GM23248 (cell line): ENCODE results near the gene BHLHA9. TPM values are rescaled to one million over a fixed set of nuclear protein-coding genes. Genes with fewer than 3 reads are reported as not detected.
"Not testable (repeated sequence)": the region's sequence is repeated elsewhere in the genome, so short reads cannot be mapped to it uniquely, and the experiment has no call there.

Experiments
- DNase-seq: peaks from one replicate; pipeline ENCODE4 v3.0.0-alpha.2; 2015
- H2AFZ ChIP-seq: fragments of 200-600 bp; sonication (generic); 2 replicates; pipeline ENCODE4 v1.6.1; 2016; ENCODE audit warnings: antibody characterized with exemption
- H3F3A ChIP-seq: fragments of 200-600 bp; sonication (generic); 2 replicates; pipeline ENCODE4 v1.6.1; 2016; ENCODE audit warnings: mild to moderate bottlenecking, antibody characterized with exemption, mixed run types; ENCODE audit not compliant: insufficient read depth
- H3K27ac ChIP-seq: fragments of 200-600 bp; sonication (generic); 2 replicates; pipeline ENCODE4 v1.5.1; 2016; ENCODE audit warnings: mild to moderate bottlenecking
- H3K27me3 ChIP-seq: fragments of 200-600 bp; sonication (generic); replicated peaks from 2 replicates; pipeline ENCODE4 v1.6.1; 2016; ENCODE audit warnings: mild to moderate bottlenecking; ENCODE audit not compliant: insufficient read depth
- H3K36me3 ChIP-seq: fragments of 200-600 bp; sonication (generic); 2 replicates; pipeline ENCODE4 v1.6.1; 2016; ENCODE audit warnings: low read depth, mild to moderate bottlenecking
- H3K4me1 ChIP-seq: fragments of 200-600 bp; sonication (generic); 2 replicates; pipeline ENCODE4 v1.6.1; 2016; ENCODE audit warnings: mild to moderate bottlenecking; ENCODE audit not compliant: insufficient read depth
- H3K4me2 ChIP-seq: fragments of 200-600 bp; sonication (generic); one replicate; pipeline ENCODE4 v1.6.1; 2016; ENCODE audit warnings: mild to moderate bottlenecking; ENCODE audit not compliant: unreplicated experiment
- H3K4me3 ChIP-seq: fragments of 200-600 bp; sonication (generic); 2 replicates; pipeline ENCODE4 v1.5.1; 2016; ENCODE audit warnings: mild to moderate bottlenecking
- H3K79me2 ChIP-seq: fragments of 200-600 bp; sonication (generic); 2 replicates; pipeline ENCODE4 v1.6.1; 2016; ENCODE audit warnings: mild to moderate bottlenecking; ENCODE audit not compliant: insufficient read depth
- H3K9ac ChIP-seq: fragments of 200-600 bp; sonication (generic); 2 replicates; pipeline ENCODE4 v1.6.1; 2016; ENCODE audit warnings: mild to moderate bottlenecking
- H3K9me2 ChIP-seq: fragments of 200-600 bp; sonication (generic); 2 replicates; pipeline ENCODE4 v1.6.1; 2016; ENCODE audit warnings: mixed run types, mild to moderate bottlenecking, moderate library complexity; ENCODE audit not compliant: insufficient read depth
- H3K9me3 ChIP-seq: fragments of 200-600 bp; sonication (generic); one replicate; pipeline ENCODE4 v1.6.1; 2017; ENCODE audit warnings: low read depth
- H4K20me1 ChIP-seq: fragments of 200-600 bp; sonication (generic); 2 replicates; pipeline ENCODE4 v1.6.0; 2016; ENCODE audit not compliant: insufficient read depth
- EZH2 ChIP-seq: fragments of 200-600 bp; sonication (generic); IDR thresholded peaks from 2 replicates; pipeline ENCODE4 v1.6.1; 2018; ENCODE audit warnings: antibody characterized with exemption, mild to moderate bottlenecking; ENCODE audit not compliant: insufficient read depth, poor library complexity, severe bottlenecking
- EZH2phosphoT487 ChIP-seq: fragments of 200-600 bp; sonication (generic); IDR thresholded peaks from 2 replicates; pipeline ENCODE4 v1.6.1; 2018; ENCODE audit warnings: antibody characterized with exemption, moderate library complexity, mild to moderate bottlenecking, low read depth; ENCODE audit not compliant: insufficient read depth
- WGBS, 2 experiments: methylation state at CpG; one replicate each; pipeline ENCODE4 v1.1.6; 2015 to 2017; ENCODE audit warnings: low lambda C conversion rate in 2 of 2, low coverage in 1 of 2; ENCODE audit errors: missing lambda C conversion rate in 2 of 2; 5-methylcytosine and 5-hydroxymethylcytosine counted together
- in situ Hi-C: fragments of 300-500 bp; cut with MboI; formaldehyde crosslinking; loops from 2 replicates; pipeline ENCODE4 v1.15.0; 2020
- polyA plus RNA-seq: library from polyadenylated mRNA; unstranded; fragments of >200 nt; fragmentation: Nextera tagmentation; extraction: Ambion mirVana; gene quantifications from 2 replicates; pipeline ENCODE4 v1.2.1, GENCODE V29; 2016
- total RNA-seq: library from RNA; depleted of rRNA; stranded (reverse); fragments of >200 nt; shearing (Covaris generic); gene quantifications from 2 replicates; pipeline ENCODE4 v1.2.3, GENCODE V29; 2014

BHLHA9 gene
- total and polyA plus RNA-seq, 2 experiments from 2014 or later: not detected

GRCh38 chr17:1232331-1232730 is 37.9 kb upstream of the BHLHA9 start:
- WGBS, 2 experiments: 69 to 72% methylated on average over 8 of the region's 8 CpGs
- peak overlapping the region; percentile 67 for H3K27ac ChIP-seq
- H3K36me3 ChIP-seq: no peaks in the 10 kb centered on the region
- peaks cover 11% of the 10 kb centered on the region for H3F3A ChIP-seq
- DNase-seq: no peak
- H3K9me2 ChIP-seq: no peaks in the 10 kb centered on the region
- 0 out of 2 replicates have a peak overlapping the region, but pooled peaks have one; percentile 12 for H3K4me3 ChIP-seq
- no peak overlapping the region for H2AFZ ChIP-seq
- peaks cover 20% of the 10 kb centered on the region for H3K4me1 ChIP-seq
- peaks cover 9% of the 10 kb centered on the region for H3K27me3 ChIP-seq
- no peaks in the 10 kb centered on the region for H3K79me2 ChIP-seq
- H3K4me2 ChIP-seq: peak overlapping the region; percentile 38
- in situ Hi-C loops: no loop called here
- no peaks in the 10 kb centered on the region for H4K20me1 ChIP-seq
- no peak for TF ChIP-seq EZH2
- no peak for TF ChIP-seq EZH2phosphoT487
- H3K9me3 ChIP-seq: no peaks in the 10 kb centered on the region
- H3K9ac ChIP-seq: peak overlapping the region; percentile 37; the same call in 1 of the 2 replicates

- Histone ChIP-seq H3K9ac (peak overlapping the region; percentile 37; the same call in 1 of the 2 replicates), H3K79me2 (no peaks in the 10 kb centered on the region), H3K36me3 (no peaks in the 10 kb centered on the region), H3K27me3 (peaks cover 5% of the 10 kb centered on the region; the same call in 1 of the 2 replicates), H3K9me3 (no peaks in the 10 kb centered on the region), H3K4me2 (peak overlapping the region; percentile 38), H3K4me3 (0 out of 2 replicates have a peak overlapping the region, but pooled peaks have one; percentile 12), H3K27ac (peak overlapping the region; percentile 67), H2AFZ (no peak overlapping the region), H3F3A (peaks cover 11% of the 10 kb centered on the region), H3K9me2 (no peaks in the 10 kb centered on the region), H4K20me1 (no peaks in the 10 kb centered on the region), H3K4me1 (peaks cover 20% of the 10 kb centered on the region)
- 24 to 33% methylated on average over 6 to 11 of the region's 11 CpGs for WGBS, 2 experiments
- TF ChIP-seq EZH2phosphoT487: no peak
- TF ChIP-seq EZH2: no peak
- DNase-seq: peak; percentile 88
- in situ Hi-C loops: no loop called here
These were observed 37.5 kb upstream of the BHLHA9 start for GRCh38 chr17:1232786-1233185.

- Histone ChIP-seq H3K27ac (no peak overlapping the region), H3K9ac (no peak overlapping the region), H3K4me1 (peaks cover 20% of the 10 kb centered on the region), H3K9me3 (no peaks in the 10 kb centered on the region), H4K20me1 (no peaks in the 10 kb centered on the region), H3K4me2 (no peak overlapping the region), H3K36me3 (no peaks in the 10 kb centered on the region), H3K79me2 (no peaks in the 10 kb centered on the region), H3K9me2 (no peaks in the 10 kb centered on the region), H2AFZ (no peak overlapping the region), H3K4me3 (no peak overlapping the region), H3F3A (peaks cover 11% of the 10 kb centered on the region), H3K27me3 (no peaks in the 10 kb centered on the region)
- 40 to 43% methylated on average over 4 of the region's 4 CpGs for WGBS, 2 experiments
- in situ Hi-C loops: no loop called here
- peak; percentile 35 for DNase-seq
- TF ChIP-seq EZH2 (no peak), EZH2phosphoT487 (no peak)
These were observed 35.8 kb upstream of the BHLHA9 start for GRCh38 chr17:1234455-1234854.

GRCh38 chr17:1237471-1237870 is 32.8 kb upstream of the BHLHA9 start:
- no peaks in the 10 kb centered on the region for H4K20me1 ChIP-seq
- no peaks in the 10 kb centered on the region for H3K27me3 ChIP-seq
- H2AFZ ChIP-seq: no peak overlapping the region
- peaks cover 12% of the 10 kb centered on the region for H3F3A ChIP-seq
- no peaks in the 10 kb centered on the region for H3K79me2 ChIP-seq
- 70 to 72% methylated on average over 6 of the region's 6 CpGs for WGBS, 2 experiments
- H3K27ac ChIP-seq: no peak overlapping the region
- H3K9me2 ChIP-seq: no peaks in the 10 kb centered on the region
- no peak overlapping the region for H3K9ac ChIP-seq
- H3K4me3 ChIP-seq: no peak overlapping the region
- peaks cover 18% of the 10 kb centered on the region for H3K4me1 ChIP-seq
- H3K4me2 ChIP-seq: no peak overlapping the region
- H3K36me3 ChIP-seq: no peaks in the 10 kb centered on the region
- no peak for TF ChIP-seq EZH2phosphoT487
- no peak for TF ChIP-seq EZH2
- no peak for DNase-seq
- in situ Hi-C loops: no loop called here
- H3K9me3 ChIP-seq: no peaks in the 10 kb centered on the region

GRCh38 chr17:1239210-1239609 is 31.0 kb upstream of the BHLHA9 start:
- Histone ChIP-seq H3K9me3 (no peaks in the 10 kb centered on the region), H3F3A (peaks cover 10% of the 10 kb centered on the region; the same call in 1 of the 2 replicates), H3K27ac (no peak overlapping the region), H3K9me2 (no peaks in the 10 kb centered on the region), H3K9ac (no peak overlapping the region), H3K4me2 (no peak overlapping the region), H3K27me3 (no peaks in the 10 kb centered on the region), H2AFZ (no peak overlapping the region), H3K4me3 (no peak overlapping the region), H3K36me3 (no peaks in the 10 kb centered on the region), H4K20me1 (no peaks in the 10 kb centered on the region), H3K79me2 (no peaks in the 10 kb centered on the region), H3K4me1 (peaks cover 12% of the 10 kb centered on the region)
- in situ Hi-C loops: no loop called here
- WGBS, 2 experiments: 87 to 90% methylated on average over 11 of the region's 11 CpGs
- TF ChIP-seq EZH2phosphoT487 (no peak), EZH2 (no peak)
- no peak for DNase-seq

GRCh38 chr17:1240426-1240825 is 29.8 kb upstream of the BHLHA9 start:
- Histone ChIP-seq H3K9ac (0 out of 2 replicates have a peak overlapping the region, but pooled peaks have one; percentile 15), H3F3A (peaks cover 13% of the 10 kb centered on the region; the same call in 1 of the 2 replicates), H3K27ac (peak overlapping the region; percentile 36), H3K4me3 (peak overlapping the region; percentile 4; the same call in 1 of the 2 replicates), H3K4me2 (peak overlapping the region; percentile 32), H3K4me1 (peaks cover 16% of the 10 kb centered on the region), H2AFZ (peak overlapping the region; percentile 73)
- H3K36me3 ChIP-seq, H3K9me3 ChIP-seq, H3K79me2 ChIP-seq, in situ Hi-C loops, H4K20me1 ChIP-seq, H3K27me3 ChIP-seq, H3K9me2 ChIP-seq: not testable (repeated sequence)
- DNase-seq: peak; percentile 63
- 4 to 7% methylated on average over 11 of the region's 11 CpGs for WGBS, 2 experiments
